ENCODE results near the gene COL6A5. TPM values are rescaled to one million over a fixed set of nuclear protein-coding genes. Genes with fewer than 3 reads are reported as not detected.

COL6A5 gene
- total RNA-seq, 1 donor: not detected

DNA sequence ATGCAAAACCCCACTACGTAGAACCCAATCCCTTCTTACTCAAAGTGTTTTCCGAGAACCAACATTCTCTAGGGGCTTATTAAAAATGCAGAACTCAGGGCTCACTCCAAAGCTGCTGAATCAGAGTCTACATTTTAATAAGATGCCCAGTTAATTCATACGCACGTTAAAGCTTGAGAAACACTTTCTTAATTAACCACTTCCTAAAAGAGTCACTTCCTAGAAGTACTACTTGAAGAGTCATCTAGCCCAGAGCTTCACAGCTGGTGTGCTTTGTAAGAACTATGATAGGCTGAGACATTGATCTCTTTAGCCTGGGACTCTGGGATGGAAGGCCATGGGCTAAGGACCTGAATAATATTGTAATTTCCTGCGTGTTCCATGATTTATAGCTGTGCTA is 9.0 kb downstream of the COL6A5 start:
- no peaks in the 10 kb centered on the region for H3K36me3 ChIP-seq (ENCODE audit: insufficient read depth, low read length)
- no peak for DNase-seq (ENCODE audit: insufficient read length, low spot score, missing footprints)
- no peak overlapping the region for H3K4me3 ChIP-seq (ENCODE audit: insufficient read depth, low read length)
- no peaks in the 10 kb centered on the region for H3K4me1 ChIP-seq (ENCODE audit: insufficient read depth, low read length)
- no peak overlapping the region for H3K27ac ChIP-seq (ENCODE audit: low read depth, low read length)
- no peaks in the 10 kb centered on the region for H3K27me3 ChIP-seq (ENCODE audit: insufficient read depth, low read length)
- H2AFZ ChIP-seq (ENCODE audit: low read length): no peak overlapping the region
- H3K4me2 ChIP-seq (ENCODE audit: insufficient read depth, low read length): no peak overlapping the region
- no peaks in the 10 kb centered on the region for H3K9me3 ChIP-seq (ENCODE audit: low read depth, low read length)
- TF ChIP-seq, protein P1, sequence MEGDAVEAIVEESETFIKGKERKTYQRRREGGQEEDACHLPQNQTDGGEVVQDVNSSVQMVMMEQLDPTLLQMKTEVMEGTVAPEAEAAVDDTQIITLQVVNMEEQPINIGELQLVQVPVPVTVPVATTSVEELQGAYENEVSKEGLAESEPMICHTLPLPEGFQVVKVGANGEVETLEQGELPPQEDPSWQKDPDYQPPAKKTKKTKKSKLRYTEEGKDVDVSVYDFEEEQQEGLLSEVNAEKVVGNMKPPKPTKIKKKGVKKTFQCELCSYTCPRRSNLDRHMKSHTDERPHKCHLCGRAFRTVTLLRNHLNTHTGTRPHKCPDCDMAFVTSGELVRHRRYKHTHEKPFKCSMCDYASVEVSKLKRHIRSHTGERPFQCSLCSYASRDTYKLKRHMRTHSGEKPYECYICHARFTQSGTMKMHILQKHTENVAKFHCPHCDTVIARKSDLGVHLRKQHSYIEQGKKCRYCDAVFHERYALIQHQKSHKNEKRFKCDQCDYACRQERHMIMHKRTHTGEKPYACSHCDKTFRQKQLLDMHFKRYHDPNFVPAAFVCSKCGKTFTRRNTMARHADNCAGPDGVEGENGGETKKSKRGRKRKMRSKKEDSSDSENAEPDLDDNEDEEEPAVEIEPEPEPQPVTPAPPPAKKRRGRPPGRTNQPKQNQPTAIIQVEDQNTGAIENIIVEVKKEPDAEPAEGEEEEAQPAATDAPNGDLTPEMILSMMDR (IDR thresholded peaks at IDR 0.05; ENCODE audit: extremely low read depth, low read depth, low read length): no peak
- H4K20me1 ChIP-seq (ENCODE audit: insufficient read depth, low read length): no peaks in the 10 kb centered on the region
- no peaks in the 10 kb centered on the region for H3K79me2 ChIP-seq (ENCODE audit: insufficient read depth, low read length)

DNA sequence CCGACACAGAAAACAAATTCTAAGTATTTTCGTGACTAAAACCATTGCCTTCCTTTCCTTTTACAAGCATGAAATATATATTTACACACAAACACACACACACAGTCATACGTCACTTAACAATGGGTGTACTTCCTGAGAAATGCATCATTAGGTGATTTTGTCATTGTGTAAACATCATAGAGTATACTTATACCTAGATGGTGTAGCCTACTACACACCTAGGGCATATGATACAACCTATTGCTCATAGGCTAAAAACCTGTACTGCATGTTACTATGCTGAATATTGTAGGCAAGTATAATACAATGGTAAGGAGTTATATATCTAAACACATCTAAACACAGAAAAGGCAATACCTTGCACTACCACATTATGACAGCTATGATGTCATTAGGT is 28.6 kb downstream of the COL6A5 start:
- H3K4me1 ChIP-seq (ENCODE audit: insufficient read depth, low read length): no peaks in the 10 kb centered on the region
- TF ChIP-seq, protein P1 (IDR thresholded peaks at IDR 0.05; ENCODE audit: extremely low read depth, low read depth, low read length): no peak
- H3K9me3 ChIP-seq (ENCODE audit: low read depth, low read length): no peaks in the 10 kb centered on the region
- no peaks in the 10 kb centered on the region for H3K79me2 ChIP-seq (ENCODE audit: insufficient read depth, low read length)
- no peaks in the 10 kb centered on the region for H4K20me1 ChIP-seq (ENCODE audit: insufficient read depth, low read length)
- H3K36me3 ChIP-seq (ENCODE audit: insufficient read depth, low read length): no peaks in the 10 kb centered on the region
- DNase-seq (ENCODE audit: insufficient read length, low spot score, missing footprints): no peak
- H2AFZ ChIP-seq (ENCODE audit: low read length): no peak overlapping the region
- no peak overlapping the region for H3K4me3 ChIP-seq (ENCODE audit: insufficient read depth, low read length)
- H3K27me3 ChIP-seq (ENCODE audit: insufficient read depth, low read length): no peaks in the 10 kb centered on the region
- H3K27ac ChIP-seq (ENCODE audit: low read depth, low read length): no peak overlapping the region
- no peak overlapping the region for H3K4me2 ChIP-seq (ENCODE audit: insufficient read depth, low read length)

DNA sequence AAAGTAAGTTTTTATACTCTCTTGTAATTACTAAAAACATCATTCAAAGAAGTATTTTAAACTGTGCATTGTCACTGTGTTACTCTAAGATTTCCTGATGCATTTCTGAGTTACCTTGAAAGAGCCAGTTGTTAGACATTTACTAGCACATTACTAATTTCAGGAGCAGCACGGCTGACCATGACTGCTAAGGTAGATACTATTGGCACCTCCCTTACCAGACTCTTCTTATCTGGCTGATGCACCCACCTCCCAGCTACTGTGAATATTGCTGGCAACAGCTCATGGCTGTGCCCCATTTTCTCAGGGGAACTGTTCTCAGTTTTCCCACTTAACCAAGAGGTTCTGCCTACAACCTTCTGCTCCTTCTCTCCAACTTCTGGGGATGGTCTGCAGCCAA is 29.4 kb downstream of the COL6A5 start:
- Histone ChIP-seq H2AFZ (ENCODE audit: low read length) (no peak overlapping the region), H3K9me3 (ENCODE audit: low read depth, low read length) (no peaks in the 10 kb centered on the region), H3K36me3 (ENCODE audit: insufficient read depth, low read length) (no peaks in the 10 kb centered on the region), H3K79me2 (ENCODE audit: insufficient read depth, low read length) (no peaks in the 10 kb centered on the region), H3K27ac (ENCODE audit: low read depth, low read length) (no peak overlapping the region), H3K4me2 (ENCODE audit: insufficient read depth, low read length) (no peak overlapping the region), H3K4me3 (ENCODE audit: insufficient read depth, low read length) (no peak overlapping the region), H3K27me3 (ENCODE audit: insufficient read depth, low read length) (no peaks in the 10 kb centered on the region), H3K4me1 (ENCODE audit: insufficient read depth, low read length) (no peaks in the 10 kb centered on the region), H4K20me1 (ENCODE audit: insufficient read depth, low read length) (no peaks in the 10 kb centered on the region)
- TF ChIP-seq, protein P1 (IDR thresholded peaks at IDR 0.05; ENCODE audit: extremely low read depth, low read depth, low read length): no peak
- DNase-seq (ENCODE audit: insufficient read length, low spot score, missing footprints): no peak

DNA sequence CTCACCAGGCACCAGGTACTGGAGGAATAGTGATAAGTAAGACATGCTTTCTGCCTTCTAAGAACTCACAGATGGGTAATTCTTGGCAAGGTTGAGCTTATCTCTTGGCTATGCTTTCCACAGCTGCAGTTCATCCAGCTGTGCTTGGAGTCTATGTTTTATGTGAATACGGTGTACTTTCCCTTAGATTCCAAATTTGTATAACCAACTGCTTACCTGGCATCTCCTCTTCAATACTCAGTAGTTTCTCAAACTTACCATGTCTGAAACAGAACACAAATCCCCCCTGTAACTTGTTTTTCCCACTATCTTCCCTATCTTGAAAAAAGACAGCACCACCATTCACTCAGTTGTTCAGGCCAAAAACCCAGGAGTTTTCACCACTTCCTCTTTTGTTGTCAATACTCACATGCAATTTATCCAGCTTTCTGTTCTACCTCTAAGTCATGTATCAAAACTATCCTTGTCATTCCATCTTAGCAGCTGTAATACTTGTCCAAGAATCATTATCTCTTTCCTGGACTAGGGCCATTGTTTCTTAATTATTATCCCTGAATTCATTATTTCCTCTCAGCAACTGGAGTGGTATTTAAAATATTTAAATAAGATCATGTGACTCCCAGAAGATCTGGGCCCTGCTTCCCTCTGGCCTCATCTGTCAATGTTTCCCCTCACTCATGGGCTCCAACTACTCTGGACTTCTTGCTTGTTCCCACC is 32.6 kb downstream of the COL6A5 start:
- H4K20me1 ChIP-seq (ENCODE audit: insufficient read depth, low read length): no peaks in the 10 kb centered on the region

More for the DNA sequence above, 32.6 kb downstream of the COL6A5 start:
- H3K27me3 ChIP-seq (ENCODE audit: insufficient read depth, low read length): no peaks in the 10 kb centered on the region
- H3K4me1 ChIP-seq (ENCODE audit: insufficient read depth, low read length): no peaks in the 10 kb centered on the region
- H2AFZ ChIP-seq (ENCODE audit: low read length): no peak overlapping the region
- H3K4me3 ChIP-seq (ENCODE audit: insufficient read depth, low read length): no peak overlapping the region
- no peak overlapping the region for H3K27ac ChIP-seq (ENCODE audit: low read depth, low read length)
- H3K79me2 ChIP-seq (ENCODE audit: insufficient read depth, low read length): no peaks in the 10 kb centered on the region
- H3K9me3 ChIP-seq (ENCODE audit: low read depth, low read length): no peaks in the 10 kb centered on the region
- H3K36me3 ChIP-seq (ENCODE audit: insufficient read depth, low read length): no peaks in the 10 kb centered on the region
- H3K4me2 ChIP-seq (ENCODE audit: insufficient read depth, low read length): no peak overlapping the region
- no peak for DNase-seq (ENCODE audit: insufficient read length, low spot score, missing footprints)
- TF ChIP-seq, protein P1 (IDR thresholded peaks at IDR 0.05; ENCODE audit: extremely low read depth, low read depth, low read length): no peak
